Measurements from ENCODE around the gene RNU4-1. TPM values are rescaled to one million over a fixed set of nuclear protein-coding genes. Genes with fewer than 3 reads are reported as not detected.
"Not testable (repeated sequence)": the region's sequence is repeated elsewhere in the genome, so short reads cannot be mapped to it uniquely, and the experiment has no call there.

The RNU4-1 gene
- total RNA-seq, 1 donor from 2014 or later: 2,881 TPM

DNA sequence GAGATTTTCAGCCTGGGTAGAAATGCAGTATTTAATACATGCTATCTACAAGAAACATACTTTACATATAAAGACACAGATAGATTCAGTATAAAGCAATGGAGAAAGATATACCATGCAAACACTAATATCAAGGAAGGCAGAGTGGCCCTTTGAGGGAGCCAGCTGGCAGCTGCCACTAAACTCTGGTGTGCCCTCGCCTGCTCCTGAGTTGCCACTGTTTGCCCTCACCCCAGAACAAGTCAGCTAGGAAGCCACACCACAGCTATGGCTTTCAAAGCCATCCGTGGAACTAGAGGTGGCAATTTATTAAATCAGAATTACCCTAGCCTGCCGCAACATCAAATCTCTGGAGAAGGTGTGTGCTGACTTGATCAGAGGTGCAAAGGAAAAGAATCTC is 45.9 kb downstream of the RNU4-1 start:
- Histone ChIP-seq H3K27ac (peak overlapping the region; percentile 67), H3K9me3 (no peaks in the 10 kb centered on the region), H3K27me3 (ENCODE audit: low read depth) (no peaks in the 10 kb centered on the region), H3K4me3 (no peak overlapping the region), H3K4me1 (peaks cover 91% of the 10 kb centered on the region), H3K36me3 (no peaks in the 10 kb centered on the region)
- intact Hi-C loops (cut with DNase I): no loop called here
- TF ChIP-seq, protein P1, sequence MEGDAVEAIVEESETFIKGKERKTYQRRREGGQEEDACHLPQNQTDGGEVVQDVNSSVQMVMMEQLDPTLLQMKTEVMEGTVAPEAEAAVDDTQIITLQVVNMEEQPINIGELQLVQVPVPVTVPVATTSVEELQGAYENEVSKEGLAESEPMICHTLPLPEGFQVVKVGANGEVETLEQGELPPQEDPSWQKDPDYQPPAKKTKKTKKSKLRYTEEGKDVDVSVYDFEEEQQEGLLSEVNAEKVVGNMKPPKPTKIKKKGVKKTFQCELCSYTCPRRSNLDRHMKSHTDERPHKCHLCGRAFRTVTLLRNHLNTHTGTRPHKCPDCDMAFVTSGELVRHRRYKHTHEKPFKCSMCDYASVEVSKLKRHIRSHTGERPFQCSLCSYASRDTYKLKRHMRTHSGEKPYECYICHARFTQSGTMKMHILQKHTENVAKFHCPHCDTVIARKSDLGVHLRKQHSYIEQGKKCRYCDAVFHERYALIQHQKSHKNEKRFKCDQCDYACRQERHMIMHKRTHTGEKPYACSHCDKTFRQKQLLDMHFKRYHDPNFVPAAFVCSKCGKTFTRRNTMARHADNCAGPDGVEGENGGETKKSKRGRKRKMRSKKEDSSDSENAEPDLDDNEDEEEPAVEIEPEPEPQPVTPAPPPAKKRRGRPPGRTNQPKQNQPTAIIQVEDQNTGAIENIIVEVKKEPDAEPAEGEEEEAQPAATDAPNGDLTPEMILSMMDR (IDR thresholded peaks at IDR 0.05): no peak
- no peak for DNase-seq
- ATAC-seq: no peak

DNA sequence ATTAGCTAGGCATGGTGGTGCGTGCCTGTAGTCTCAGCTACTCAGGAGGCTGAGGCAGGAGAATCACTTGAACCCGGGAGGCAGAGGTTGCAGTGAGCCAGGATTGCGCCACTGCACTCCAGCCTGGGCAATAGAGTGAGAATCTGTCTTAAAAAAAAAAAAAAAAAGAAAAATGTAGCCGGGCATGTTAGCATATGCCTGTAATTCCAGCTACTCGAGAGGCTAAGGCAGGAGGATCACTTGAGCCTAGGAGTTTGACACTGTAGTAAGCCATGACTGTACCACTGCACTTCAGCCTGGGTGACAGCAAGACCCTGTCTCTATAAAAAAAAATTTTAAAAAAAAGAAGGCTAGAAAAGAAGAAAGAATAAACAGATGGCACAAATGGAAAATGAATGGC is 46.3 kb downstream of the RNU4-1 start:
- H3K9me3 ChIP-seq: not testable (repeated sequence)
- peak overlapping the region; percentile 67 for H3K27ac ChIP-seq

More for the DNA sequence above, 46.3 kb downstream of the RNU4-1 start:
- ATAC-seq; H3K36me3 ChIP-seq; DNase-seq; H3K27me3 ChIP-seq (ENCODE audit: low read depth); H3K4me3 ChIP-seq; intact Hi-C loops (cut with DNase I): not testable (repeated sequence)
- peaks cover 91% of the 10 kb centered on the region for H3K4me1 ChIP-seq

Other genes with a start within 250 kb of the RNU4-1 start
- 48.2 TPM for gene RAB35, start 176.5 kb downstream of the RNU4-1 start, total RNA-seq
- gene GCN1, start 98.5 kb downstream of the RNU4-1 start, total RNA-seq: 73.6 TPM
- gene RPLP0, start 92.1 kb downstream of the RNU4-1 start, total RNA-seq: 1,285 TPM
- gene PXN, start 27.5 kb downstream of the RNU4-1 start, total RNA-seq: 105 TPM
- 15,469 TPM for gene RNU4-2, start 1.3 kb downstream of the RNU4-1 start, total RNA-seq
- 2.1 TPM for gene SIRT4, start 9.1 kb upstream of the RNU4-1 start, total RNA-seq
- gene PLA2G1B, start 34.5 kb upstream of the RNU4-1 start, total RNA-seq: 42.2 TPM
- gene MSI1, start 75.9 kb upstream of the RNU4-1 start, total RNA-seq: 0.44 TPM
- gene COX6A1, start 144.9 kb upstream of the RNU4-1 start, total RNA-seq: 263 TPM
- gene TRIAP1, start 153.1 kb upstream of the RNU4-1 start, total RNA-seq: 20.4 TPM
- gene GATC, start 153.2 kb upstream of the RNU4-1 start, total RNA-seq: 31.7 TPM
- gene SRSF9, start 176.5 kb upstream of the RNU4-1 start, total RNA-seq: 115 TPM
- 285 TPM for gene DYNLL1, start 202.9 kb upstream of the RNU4-1 start, total RNA-seq
- gene COQ5, start 235.9 kb upstream of the RNU4-1 start, total RNA-seq: 24.1 TPM
- 175 TPM for gene RNF10, start 241.1 kb upstream of the RNU4-1 start, total RNA-seq